NOMO-1 treated with dmso at 0.1 percent for 144 hours (cell line): Measurements from ENCODE around the gene IGF1R.
A peak's percentile ranks its signal among the peaks of the same experiment; 100 is the strongest.

Experiments
- DNase-seq: peaks from one replicate; lab custom pipeline; 2025; ENCODE audit not compliant: unreplicated experiment; lab: John Stamatoyannopoulos, UW

Gene IGF1R

DNA sequence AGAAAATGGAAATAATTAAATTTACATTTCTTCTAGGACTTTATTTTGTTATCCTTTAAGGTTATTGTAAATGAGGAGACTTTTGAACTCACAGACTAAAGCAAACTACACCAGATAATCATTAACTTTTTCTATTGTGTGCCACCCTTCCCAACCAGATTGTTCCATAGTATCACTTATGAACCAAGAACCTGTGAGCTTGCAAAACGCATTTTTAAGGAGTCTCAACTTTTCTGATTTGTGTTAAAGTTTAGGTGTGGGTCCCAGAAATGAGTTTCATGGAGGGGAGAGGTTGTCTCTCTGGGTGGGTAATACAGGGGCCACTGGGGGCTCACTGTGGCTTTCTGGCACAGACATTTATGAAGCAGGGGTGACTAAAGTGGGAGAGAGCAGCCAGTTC, 75.7 kb downstream of the IGF1R start:
- no peak for DNase-seq

DNA sequence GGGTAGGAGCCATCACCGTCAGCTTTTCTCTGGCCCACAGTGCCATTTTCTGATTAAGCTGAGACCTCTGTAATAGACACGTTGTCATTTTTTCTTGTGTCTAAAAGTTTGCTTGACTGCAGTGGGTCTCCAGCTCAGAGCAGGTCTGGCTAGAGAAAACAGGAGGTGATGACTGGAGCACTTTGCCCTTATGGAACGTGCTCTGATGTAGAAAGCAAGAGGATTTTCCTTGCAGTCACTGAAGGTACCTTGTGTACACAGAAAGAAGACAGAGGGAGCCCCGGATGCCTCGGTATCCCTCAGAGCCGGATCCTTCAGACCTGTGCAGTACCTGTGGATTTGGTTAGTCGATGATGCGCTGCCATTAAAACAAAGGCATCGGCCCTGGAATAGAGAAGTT, 76.2 kb downstream of the IGF1R start:
- DNase-seq: no peak

- DNase-seq: no peak
Observed at GRCh38 chr15:98725874-98726273, 77.5 kb downstream of the IGF1R start.

DNA sequence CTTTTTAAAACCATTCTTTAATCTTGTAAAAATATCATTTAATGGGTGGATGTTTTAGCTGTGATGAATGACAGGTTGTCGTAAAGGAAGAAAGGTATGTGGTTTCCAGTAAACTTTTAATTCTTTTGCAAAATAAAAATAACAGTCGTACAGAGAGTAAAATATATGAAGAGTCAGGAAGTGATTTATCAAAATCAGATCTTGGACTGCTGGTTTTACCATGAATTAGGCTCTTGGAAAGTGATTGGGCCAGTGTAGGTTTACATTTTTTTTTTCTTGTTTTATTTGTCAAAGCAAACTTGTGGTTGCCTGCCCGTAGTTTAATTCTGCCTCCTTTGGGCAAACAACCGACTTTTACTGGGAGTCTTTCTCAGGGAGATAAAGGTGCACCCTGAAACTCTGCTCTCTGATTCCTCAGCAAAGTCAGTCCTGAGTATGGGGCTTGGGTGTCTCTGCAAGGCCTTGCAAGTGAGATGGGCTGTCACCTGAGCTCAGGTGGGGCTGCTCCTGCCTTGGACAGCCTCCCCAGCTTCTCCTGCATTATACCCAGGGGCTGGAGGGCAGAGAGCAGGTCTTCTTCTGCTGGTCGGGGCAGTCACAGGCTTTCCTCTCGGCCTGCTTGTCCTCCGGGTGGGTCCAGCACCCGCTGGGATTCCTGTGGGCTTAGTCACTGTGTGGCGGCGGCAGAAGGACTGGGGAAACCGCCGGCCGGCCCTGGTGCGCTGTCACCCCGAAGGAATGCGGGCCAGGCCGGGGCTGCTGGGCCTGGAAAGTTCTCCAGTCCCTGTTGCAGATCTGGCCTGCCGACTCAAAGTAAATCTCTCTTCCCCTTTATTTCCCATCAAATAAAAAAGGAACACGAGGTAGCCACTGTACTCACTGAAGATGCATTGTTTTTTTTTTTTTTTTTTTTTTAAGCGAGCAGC, 79.0 kb downstream of the IGF1R start:
- no peak for DNase-seq

GRCh38 chr15:98728082-98728810, 79.9 kb downstream of the IGF1R start:
- no peak for DNase-seq

DNA sequence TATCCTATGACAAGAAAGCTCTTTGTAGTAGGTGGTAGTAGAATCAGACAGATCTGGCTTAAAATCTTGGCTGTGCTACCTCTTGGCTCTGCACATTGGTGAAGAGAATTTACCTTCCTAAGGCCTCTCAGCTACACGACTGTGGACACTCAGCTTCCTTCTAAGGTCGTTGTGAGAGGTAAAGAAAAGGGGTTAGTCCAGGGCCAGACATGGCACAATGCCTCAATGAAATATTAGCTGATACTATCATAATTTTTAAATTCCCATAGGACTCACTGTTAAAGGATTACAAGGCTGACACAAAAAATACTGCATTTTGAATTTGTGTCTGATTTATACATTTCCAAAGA, 80.4 kb downstream of the IGF1R start:
- DNase-seq: no peak

- DNase-seq: no peak
Observed at GRCh38 chr15:98729446-98730042, 81.2 kb downstream of the IGF1R start.

DNA sequence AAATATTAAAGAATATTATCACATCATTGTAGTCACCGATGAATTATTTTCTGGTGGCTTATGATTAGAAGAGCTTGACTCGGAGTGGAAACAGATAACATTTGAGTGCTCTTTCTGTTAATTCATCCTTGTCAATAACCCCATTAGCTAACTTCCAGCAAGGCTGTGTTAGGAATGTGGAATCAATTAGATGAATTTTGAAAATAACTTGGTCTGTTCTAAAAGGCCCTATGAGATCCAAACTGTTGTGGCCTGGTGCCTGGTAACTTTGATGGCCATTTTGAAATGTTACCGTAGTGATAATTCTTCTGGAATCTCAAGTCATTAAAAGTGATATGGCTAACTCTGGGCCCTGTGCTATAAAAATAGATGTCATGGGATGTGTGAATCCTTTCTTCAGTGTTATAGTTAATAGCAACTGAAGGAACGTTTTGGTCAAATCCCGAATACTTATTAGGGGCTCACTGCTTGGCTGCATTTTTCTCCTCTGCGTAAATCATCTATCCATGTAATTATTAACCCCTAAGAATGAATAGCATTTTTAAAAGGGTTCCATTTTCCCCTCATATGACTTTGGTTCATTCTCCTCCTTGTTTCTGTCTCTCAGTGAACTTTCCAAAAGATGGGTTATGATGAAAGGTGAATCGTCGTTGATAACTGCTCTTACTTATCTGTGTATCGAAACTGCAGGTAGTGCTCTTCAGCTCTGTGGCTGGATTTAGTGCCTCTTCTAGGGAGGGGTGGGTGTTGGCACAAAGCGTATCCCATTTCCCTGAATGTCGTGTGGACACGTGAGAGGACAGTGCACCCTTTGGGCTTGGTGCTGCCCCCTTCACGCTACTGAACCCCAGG, 82.7 kb downstream of the IGF1R start:
- no peak for DNase-seq

GRCh38 chr15:98731712-98732450, 83.5 kb downstream of the IGF1R start:
- DNase-seq: no peak

GRCh38 chr15:98733098-98733497, 84.8 kb downstream of the IGF1R start:
- no peak for DNase-seq

DNA sequence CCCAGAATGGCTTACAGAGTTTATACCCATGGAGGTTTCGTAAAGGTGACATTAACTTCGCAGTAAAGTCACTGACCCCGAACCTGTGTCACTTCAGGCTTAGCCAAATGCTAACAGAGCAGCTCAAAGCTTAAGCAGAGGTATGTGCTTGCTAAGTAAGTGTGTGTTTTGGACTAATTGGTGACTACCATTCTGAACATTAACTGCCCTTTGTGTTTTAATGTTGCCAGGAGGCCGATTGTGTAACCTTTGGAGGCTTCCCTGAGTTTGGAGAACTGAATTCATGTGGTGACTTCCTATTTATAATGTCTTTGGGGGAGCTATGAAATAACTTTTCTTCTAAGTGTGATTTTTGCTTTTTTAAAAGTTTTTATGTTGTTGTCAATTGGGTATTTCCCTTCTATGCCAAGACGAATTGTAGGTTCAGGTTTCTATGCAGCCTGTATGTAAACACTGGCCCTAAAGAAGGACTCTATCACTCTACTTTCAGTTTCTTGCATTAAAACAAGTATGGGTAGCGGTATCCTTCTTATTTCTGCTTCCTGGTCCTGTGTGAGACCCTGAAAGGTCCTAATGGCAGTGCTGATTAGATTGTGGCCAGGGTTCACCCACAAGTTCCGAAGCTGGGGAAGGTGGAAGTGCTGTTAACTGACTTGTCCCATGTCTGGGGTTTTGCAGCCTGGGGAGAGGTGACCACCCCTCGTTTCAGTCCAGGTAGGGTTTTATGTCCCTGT, 86.3 kb downstream of the IGF1R start:
- peak; percentile 26 for DNase-seq

DNA sequence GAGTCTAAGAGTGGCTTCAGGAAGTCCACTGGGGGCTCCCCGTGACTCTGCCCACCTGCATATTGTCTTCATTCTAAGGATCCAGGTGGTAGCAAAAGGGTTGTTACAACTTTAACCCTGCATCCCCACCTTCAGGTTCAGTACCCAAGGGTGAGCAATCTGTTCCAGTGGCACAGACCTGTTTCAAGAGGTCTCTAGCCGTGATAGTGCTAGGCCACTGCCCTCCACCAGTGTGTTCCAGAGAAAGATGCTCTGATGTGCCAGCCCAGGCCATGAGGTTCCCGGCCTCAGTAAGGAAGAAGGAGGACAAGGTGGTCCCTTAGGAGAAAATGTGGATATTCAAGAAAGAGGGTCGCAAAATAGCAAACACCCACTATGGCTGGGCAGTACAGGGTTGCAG, 87.0 kb downstream of the IGF1R start:
- no peak for DNase-seq

DNA sequence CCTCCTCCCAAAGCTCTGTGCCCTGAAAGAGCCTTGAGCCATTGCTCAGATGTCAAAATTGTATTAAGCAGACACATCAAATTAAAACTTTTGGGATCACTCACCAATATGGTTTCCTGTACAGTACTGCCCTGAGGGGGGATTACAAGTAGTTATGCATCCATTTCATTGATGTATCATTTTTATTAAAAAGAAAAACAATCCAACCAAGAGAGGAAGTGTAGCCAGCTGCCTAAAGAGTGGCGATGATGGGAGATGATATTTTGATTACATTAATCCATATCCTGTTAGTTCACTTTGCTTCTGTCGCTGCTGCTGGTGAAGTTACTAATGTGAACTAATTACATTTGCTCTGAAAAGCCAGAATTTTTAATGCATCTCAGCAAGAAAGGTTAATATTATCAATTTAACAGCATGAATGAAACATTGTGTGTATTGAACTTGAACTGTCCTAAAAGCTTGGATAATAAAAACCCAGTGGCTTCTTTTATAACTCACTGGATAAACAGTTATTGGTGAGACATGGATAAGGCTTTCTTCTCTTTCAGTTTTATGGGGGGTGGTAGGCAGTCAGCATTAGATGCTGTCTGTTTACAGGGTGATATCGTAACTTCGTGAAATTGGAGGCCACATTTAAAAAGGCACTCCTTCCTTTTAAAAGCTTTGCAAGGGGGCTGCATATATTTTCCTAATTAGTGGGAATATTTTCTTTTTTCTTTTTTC, 87.7 kb downstream of the IGF1R start:
- no peak for DNase-seq

GRCh38 chr15:98737159-98737558, 88.8 kb downstream of the IGF1R start:
- DNase-seq: no peak

DNA sequence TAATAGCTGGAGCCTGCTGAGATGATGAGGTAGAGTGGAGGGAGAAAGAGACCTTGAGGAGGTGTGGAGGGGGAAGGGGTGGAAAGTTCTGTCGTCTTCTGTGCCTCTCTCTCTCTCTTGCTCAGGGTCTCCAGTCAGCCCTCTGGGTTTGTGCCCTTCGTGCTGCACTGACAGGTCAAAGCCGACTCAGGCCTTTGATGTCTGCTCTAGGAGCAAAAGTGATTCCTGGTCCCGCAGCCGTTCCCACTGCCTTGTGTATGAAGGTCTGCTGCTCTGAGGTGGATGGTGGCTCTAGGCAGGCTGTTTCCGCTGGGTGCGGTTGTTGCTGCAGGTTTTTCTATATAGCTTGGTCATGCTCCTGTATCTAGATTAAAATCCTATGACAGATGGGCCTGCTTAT, 89.4 kb downstream of the IGF1R start:
- DNase-seq: no peak

DNA sequence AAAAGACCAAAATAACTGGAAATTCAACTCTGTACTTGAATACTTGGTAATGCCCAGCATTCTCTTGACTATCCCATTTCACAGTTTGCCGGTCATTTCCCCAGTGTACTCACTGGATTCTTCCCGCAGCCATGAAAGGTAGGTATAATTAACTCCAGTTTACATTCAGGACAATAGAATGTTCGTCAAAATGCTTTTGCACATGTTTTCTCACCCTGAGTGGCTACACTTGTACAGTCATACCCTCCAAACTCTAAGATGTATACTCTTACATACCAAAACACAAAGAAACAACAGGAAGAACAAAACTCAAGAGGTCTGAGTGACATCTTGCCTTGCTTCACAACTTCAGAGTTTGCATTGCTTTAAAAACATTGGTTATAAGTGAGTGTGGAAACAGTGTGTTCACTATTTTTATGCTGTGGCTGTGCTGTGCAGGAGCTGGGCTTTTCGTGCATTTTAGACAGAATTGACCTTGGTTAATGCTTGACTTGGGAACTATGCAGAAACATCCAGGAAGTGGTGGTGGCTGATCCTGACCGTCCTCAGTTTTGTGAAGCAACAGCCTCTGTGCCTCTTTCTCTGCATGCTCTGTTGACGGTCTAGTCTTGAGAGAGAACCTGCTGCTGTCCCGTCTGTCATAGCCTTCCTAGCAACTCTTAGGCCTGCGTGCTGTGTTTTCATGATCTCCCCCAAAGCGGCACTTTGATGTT, 90.5 kb downstream of the IGF1R start:
- no peak for DNase-seq

DNA sequence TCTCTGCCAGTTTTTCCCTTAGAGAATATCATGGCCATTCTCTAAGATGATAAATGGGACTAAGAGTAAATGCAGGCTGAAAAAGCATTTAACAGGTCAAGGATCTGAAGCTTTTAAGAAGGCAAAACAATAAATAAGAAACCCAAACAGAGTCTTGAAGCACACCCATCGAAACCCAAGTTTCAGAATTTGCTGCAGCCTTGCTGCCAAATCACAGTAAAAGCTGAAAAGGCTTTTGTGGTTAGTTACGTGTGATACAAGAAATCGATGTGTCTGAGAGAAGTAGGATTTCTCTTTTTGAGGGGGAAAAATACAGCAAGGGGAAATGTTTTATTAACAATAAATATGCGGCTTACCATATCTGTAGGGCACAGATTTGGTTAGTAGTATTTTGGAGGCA, 92.0 kb downstream of the IGF1R start:
- no peak for DNase-seq

- DNase-seq: no peak
Observed at GRCh38 chr15:98740963-98741362, 92.6 kb downstream of the IGF1R start.
